B cell (primary cell): ENCODE data around the gene SLC2A11.

Experiments
- EZH2 ChIP-seq: IDR thresholded peaks from 2 replicates; pipeline ENCODE4 v1.6.1; 2012; ENCODE audit warnings: borderline replicate concordance, low read depth, mild to moderate bottlenecking, moderate library complexity, low read length; ENCODE audit not compliant: insufficient read depth, poor library complexity, severe bottlenecking
- TF ChIP-seq, protein P1 (sequence below): fragments of 200-600 bp; IDR thresholded peaks from one replicate; pipeline ENCODE4 v1.8.0; 2022; ENCODE audit warnings: antibody characterized with exemption, mild to moderate bottlenecking

DNA sequence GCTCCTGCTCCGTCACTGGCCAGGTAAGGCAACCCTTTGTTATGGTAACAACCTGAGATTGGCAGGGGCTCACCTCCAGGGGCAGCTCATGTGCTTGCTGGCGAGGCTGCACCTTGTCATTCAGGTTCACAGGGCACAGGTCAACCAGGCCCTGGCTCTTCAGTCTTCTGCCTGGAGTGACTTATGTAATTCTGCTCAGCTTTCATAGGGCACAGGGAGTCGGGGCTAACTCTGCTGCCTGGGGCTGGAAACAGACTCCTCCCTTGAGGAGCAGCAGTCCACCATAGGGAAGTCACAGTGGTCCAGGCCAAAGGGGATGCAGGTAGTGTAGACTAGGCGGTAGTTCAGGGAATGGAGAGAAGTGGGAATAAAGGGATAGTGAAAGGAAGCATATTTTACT lies 35.0 kb downstream of the SLC2A11 start:
- no peak for TF ChIP-seq EZH2
- TF ChIP-seq, protein P1, sequence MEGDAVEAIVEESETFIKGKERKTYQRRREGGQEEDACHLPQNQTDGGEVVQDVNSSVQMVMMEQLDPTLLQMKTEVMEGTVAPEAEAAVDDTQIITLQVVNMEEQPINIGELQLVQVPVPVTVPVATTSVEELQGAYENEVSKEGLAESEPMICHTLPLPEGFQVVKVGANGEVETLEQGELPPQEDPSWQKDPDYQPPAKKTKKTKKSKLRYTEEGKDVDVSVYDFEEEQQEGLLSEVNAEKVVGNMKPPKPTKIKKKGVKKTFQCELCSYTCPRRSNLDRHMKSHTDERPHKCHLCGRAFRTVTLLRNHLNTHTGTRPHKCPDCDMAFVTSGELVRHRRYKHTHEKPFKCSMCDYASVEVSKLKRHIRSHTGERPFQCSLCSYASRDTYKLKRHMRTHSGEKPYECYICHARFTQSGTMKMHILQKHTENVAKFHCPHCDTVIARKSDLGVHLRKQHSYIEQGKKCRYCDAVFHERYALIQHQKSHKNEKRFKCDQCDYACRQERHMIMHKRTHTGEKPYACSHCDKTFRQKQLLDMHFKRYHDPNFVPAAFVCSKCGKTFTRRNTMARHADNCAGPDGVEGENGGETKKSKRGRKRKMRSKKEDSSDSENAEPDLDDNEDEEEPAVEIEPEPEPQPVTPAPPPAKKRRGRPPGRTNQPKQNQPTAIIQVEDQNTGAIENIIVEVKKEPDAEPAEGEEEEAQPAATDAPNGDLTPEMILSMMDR = no peak
